Testis (tissue), 3 donors: ENCODE data around the gene RMI1. TPM values are rescaled to one million over a fixed set of nuclear protein-coding genes. Genes with fewer than 3 reads are reported as not detected.

Experiments used
- DNase-seq: peaks from one replicate; pipeline ENCODE4 v3.0.0-alpha.2; 2019
- H3K27ac ChIP-seq, 2 donors: fragments of 200-600 bp; sonication (generic); one replicate each; pipeline ENCODE4 v1.5.1; 2019
- H3K27me3 ChIP-seq: fragments of 200-600 bp; sonication (generic); one replicate; pipeline ENCODE4 v1.5.1; 2019
- H3K36me3 ChIP-seq: fragments of 200-600 bp; sonication (generic); one replicate; pipeline ENCODE4 v1.5.1; 2017; ENCODE audit warnings: low read depth; ENCODE audit errors: missing control alignments
- H3K4me1 ChIP-seq: fragments of 200-600 bp; sonication (generic); one replicate; pipeline ENCODE4 v1.5.1; 2019
- H3K4me3 ChIP-seq, 2 donors: fragments of 200-600 bp; sonication (generic); one replicate each; pipeline ENCODE4 v1.5.1; 2017 to 2019
- H3K9me3 ChIP-seq: fragments of 200-600 bp; sonication (generic); one replicate; pipeline ENCODE4 v1.5.1; 2017
- CTCF ChIP-seq, 3 experiments: fragments of 450-650 bp in 2 of 3; fragments of 200-600 bp in 1 of 3; sonication (generic) in 1 of 3; IDR thresholded peaks; one replicate each; pipeline ENCODE4 v1.5.1; 2016 to 2019; ENCODE audit warnings: antibody characterized with exemption in 3 of 3, mild to moderate bottlenecking in 2 of 3, moderate library complexity in 1 of 3
- POLR2A ChIP-seq: fragments of 450-650 bp; IDR thresholded peaks from one replicate; pipeline ENCODE4 v1.6.1; 2017; ENCODE audit warnings: antibody characterized with exemption, mild to moderate bottlenecking, moderate library complexity
- WGBS, 2 donors: methylation state at CpG; one replicate each; pipeline ENCODE4 v1.1.5; 2018; 5-methylcytosine and 5-hydroxymethylcytosine counted together
- intact Hi-C: fragments of 100-400 bp; cut with DNase I; formaldehyde crosslinking; loops from one replicate; pipeline ENCODE4 v1.15.1; 2023; ENCODE audit warnings: low total_unique reads
- polyA plus RNA-seq: library from polyadenylated mRNA; stranded (reverse); fragments of 350-450 nt; fragmentation: Illumina TruSeq; extraction: RNeasy Lipid Tissue Mini Kit (QIAGEN cat#74804); gene quantifications from one replicate; pipeline ENCODE4 v1.2.3, GENCODE V29; 2014; ENCODE audit warnings: low read depth, low replicate concordance; ENCODE audit not compliant: insufficient read depth
- total RNA-seq, 2 donors: library from RNA; depleted of rRNA; stranded (reverse); fragments of >200 nt; gene quantifications; one replicate each; pipeline ENCODE4 v1.2.3, GENCODE V29; 2016

RMI1 gene
- total and polyA plus RNA-seq, 3 donors from 2014 or later = 10.7 to 13.9 (median 12.0) TPM

- peaks cover 12% of the 10 kb centered on the region for H3K4me1 ChIP-seq
Measured at GRCh38 chr9:83979812-83980394, 702 bp upstream of the RMI1 start, which contains the start of gene HNRNPK. HNRNPK (minus strand) TSS chr9:83980215; CDS start chr9:83978252, 1,963 bp downstream.

GRCh38 chr9:83981126-83981871 lies 694 bp downstream of the RMI1 start:
- Histone ChIP-seq H3K4me3 (peak overlapping the region; percentile 81 to 94), H3K27ac (peak overlapping the region; percentile 98 to 100), H3K4me1 (peaks cover 12% of the 10 kb centered on the region), H3K9me3 (no peaks in the 10 kb centered on the region), H3K36me3 (no peaks in the 10 kb centered on the region), H3K27me3 (no peaks in the 10 kb centered on the region)
- intact Hi-C loops = no loop called here
- WGBS, 2 donors = 2 to 3% methylated on average over 28 to 29 of the region's 29 CpGs
- DNase-seq = peak; percentile 63
- TF ChIP-seq CTCF (IDR thresholded peaks at IDR 0.05) (no peak), POLR2A (no peak)

More at GRCh38 chr9:83979812-83980394, 702 bp upstream of the RMI1 start, which contains the start of gene HNRNPK:
- H3K36me3 ChIP-seq = peaks cover 4% of the 10 kb centered on the region
- peak; percentile 13 for TF ChIP-seq POLR2A
- no peak for TF ChIP-seq CTCF (IDR thresholded peaks at IDR 0.05)
- peak; percentile 99 for DNase-seq
- H3K27ac ChIP-seq = peak within 1 kb of the TSS; percentile 98 to 100
- no peaks in the 10 kb centered on the region for H3K27me3 ChIP-seq
- H3K9me3 ChIP-seq = no peaks in the 10 kb centered on the region
- 0% methylated on average over 3 to 56 of the region's 57 CpGs for WGBS, 2 donors
- intact Hi-C loops = no loop called here
- H3K4me3 ChIP-seq = peak within 1 kb of the TSS; percentile 81 to 94

GRCh38 chr9:83986195-83986594 lies 5.6 kb downstream of the RMI1 start:
- Histone ChIP-seq H3K27ac (no peak overlapping the region), H3K36me3 (no peaks in the 10 kb centered on the region), H3K4me3 (no peak overlapping the region), H3K4me1 (peaks cover 5% of the 10 kb centered on the region), H3K9me3 (no peaks in the 10 kb centered on the region), H3K27me3 (no peaks in the 10 kb centered on the region)
- TF ChIP-seq CTCF (IDR thresholded peaks at IDR 0.05) = no peak
- no peak for TF ChIP-seq POLR2A
- intact Hi-C loops = no loop called here
- DNase-seq = no peak
- 90 to 92% methylated on average over 3 of the region's 3 CpGs for WGBS, 2 donors

- intact Hi-C loops = no loop called here
- Histone ChIP-seq H3K27me3 (no peaks in the 10 kb centered on the region), H3K36me3 (no peaks in the 10 kb centered on the region), H3K27ac (no peak overlapping the region), H3K4me1 (no peaks in the 10 kb centered on the region), H3K4me3 (no peak overlapping the region), H3K9me3 (no peaks in the 10 kb centered on the region)
- DNase-seq = no peak
- 75 to 87% methylated on average over 11 of the region's 11 CpGs for WGBS, 2 donors
- TF ChIP-seq POLR2A (no peak), CTCF (IDR thresholded peaks at IDR 0.05) (no peak)
Measured at GRCh38 chr9:83986765-83987401, 6.3 kb downstream of the RMI1 start.
